Activated effector memory CD4-positive, alpha-beta T cell treated with Interleukin-2 at 50 U/mL for 16 hours (primary cell): ENCODE measurements around the gene ARF4.
"Not testable (repeated sequence)": the region's sequence is repeated elsewhere in the genome, so short reads cannot be mapped to it uniquely, and the experiment has no call there.

Experiments
- DNase-seq: peaks from one replicate; pipeline ENCODE4 v3.0.0-alpha.2; 2020

Gene ARF4

GRCh38 chr3:57597127-57597923, at the start of gene ARF4:
TSS of gene ARF4 (minus strand) at chr3:57597344. CDS start at chr3:57597140, 204 bp downstream.
- peak; percentile 100 for DNase-seq

GRCh38 chr3:57646723-57647122, 49.6 kb upstream of the ARF4 start:
- no peak for DNase-seq

- no peak for DNase-seq
These were observed 47.6 kb upstream of the ARF4 start for GRCh38 chr3:57644740-57645139.

GRCh38 chr3:57637391-57637790, 40.2 kb upstream of the ARF4 start:
- no peak for DNase-seq

- not testable (repeated sequence) for DNase-seq
These were observed 37.1 kb upstream of the ARF4 start for GRCh38 chr3:57634259-57634658.

- DNase-seq = no peak
These were observed 30.8 kb upstream of the ARF4 start for GRCh38 chr3:57627976-57628375.

GRCh38 chr3:57624801-57625200, 27.7 kb upstream of the ARF4 start:
- no peak for DNase-seq

- DNase-seq = no peak
These were observed 25.2 kb upstream of the ARF4 start for GRCh38 chr3:57622362-57622761.

GRCh38 chr3:57617739-57618138, 20.6 kb upstream of the ARF4 start:
- DNase-seq = no peak

GRCh38 chr3:57616233-57616632, 19.1 kb upstream of the ARF4 start:
- DNase-seq = no peak

- not testable (repeated sequence) for DNase-seq
These were observed 14.7 kb upstream of the ARF4 start for GRCh38 chr3:57611870-57612269.

- DNase-seq = no peak
These were observed 8.5 kb upstream of the ARF4 start for GRCh38 chr3:57605683-57606082.

GRCh38 chr3:57604971-57605370, 7.8 kb upstream of the ARF4 start:
- DNase-seq = no peak

- DNase-seq = no peak
These were observed 3.1 kb upstream of the ARF4 start for GRCh38 chr3:57600195-57600594.

- DNase-seq = no peak
These were observed 1.7 kb upstream of the ARF4 start for GRCh38 chr3:57598765-57599360.

- peak; percentile 52 for DNase-seq
These were observed 533 bp downstream of the ARF4 start for GRCh38 chr3:57596495-57597126.

GRCh38 chr3:57594576-57594975, 2.6 kb downstream of the ARF4 start:
- DNase-seq = no peak

- DNase-seq = no peak
These were observed 3.0 kb downstream of the ARF4 start for GRCh38 chr3:57594144-57594543.

GRCh38 chr3:57592306-57592705, 4.8 kb downstream of the ARF4 start:
- no peak for DNase-seq

- DNase-seq = no peak
These were observed 9.2 kb downstream of the ARF4 start for GRCh38 chr3:57587905-57588304.

GRCh38 chr3:57586778-57587177, 10.4 kb downstream of the ARF4 start:
- DNase-seq = no peak

GRCh38 chr3:57583544-57583943, 13.6 kb downstream of the ARF4 start:
- DNase-seq = no peak

GRCh38 chr3:57582474-57583168, 14.5 kb downstream of the ARF4 start:
- DNase-seq = no peak

GRCh38 chr3:57577801-57578200, 19.3 kb downstream of the ARF4 start:
- DNase-seq = no peak
